Measurements from ENCODE around the gene AOX1.
"Not testable (repeated sequence)": the region's sequence is repeated elsewhere in the genome, so short reads cannot be mapped to it uniquely, and the experiment has no call there.

Gene AOX1

DNA sequence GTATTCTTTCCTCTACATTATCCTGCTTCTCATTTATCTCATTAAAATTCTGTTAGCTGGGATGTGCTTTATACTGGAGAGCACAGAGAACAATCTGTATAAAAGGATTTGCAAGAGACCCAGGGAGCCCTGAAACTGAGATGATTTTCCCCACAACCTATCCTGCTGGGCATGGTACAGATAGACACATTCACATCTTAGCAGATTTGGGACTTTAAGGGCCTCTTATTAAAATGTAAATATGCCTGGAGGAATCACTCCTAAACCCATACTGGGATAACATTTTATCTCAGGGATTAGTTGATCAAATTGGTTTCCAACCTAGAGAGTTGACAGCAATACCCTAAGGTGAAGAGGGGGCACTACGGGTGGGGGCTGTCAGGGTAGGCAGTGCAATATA lies 45.5 kb downstream of the AOX1 start:
- no peak for DNase-seq

DNA sequence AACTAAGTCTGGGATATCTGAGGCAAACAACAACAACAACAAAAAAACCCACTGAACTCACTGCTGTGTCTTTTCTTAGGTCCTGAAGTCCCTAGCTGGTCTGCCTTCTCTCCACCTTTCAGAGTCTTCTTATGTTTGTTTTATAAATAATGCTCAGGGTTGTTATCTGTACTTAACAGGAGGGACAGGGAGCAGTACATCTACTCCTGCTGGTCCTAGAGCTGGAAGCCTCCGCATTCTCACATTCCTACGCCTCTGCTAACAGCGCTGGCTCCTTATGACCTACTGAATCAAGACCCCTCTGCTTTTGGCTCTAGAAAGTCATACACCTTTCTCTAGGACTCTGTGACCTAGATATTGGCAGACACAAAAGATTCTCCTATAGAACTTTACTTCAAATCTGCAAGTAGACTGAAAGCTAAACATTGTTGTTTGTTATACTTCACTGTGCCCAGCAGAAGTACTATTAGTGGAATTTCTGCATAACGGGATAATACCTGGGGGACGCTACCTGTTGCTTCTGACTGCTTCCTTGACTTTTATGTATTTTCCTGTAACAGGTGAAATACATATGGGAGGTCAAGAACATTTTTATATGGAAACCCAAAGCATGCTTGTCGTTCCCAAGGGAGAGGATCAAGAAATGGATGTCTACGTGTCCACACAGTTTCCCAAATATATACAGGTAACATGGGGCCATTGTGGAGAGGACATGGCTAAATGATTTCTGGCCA lies 48.6 kb downstream of the AOX1 start:
- DNase-seq: no peak

DNA sequence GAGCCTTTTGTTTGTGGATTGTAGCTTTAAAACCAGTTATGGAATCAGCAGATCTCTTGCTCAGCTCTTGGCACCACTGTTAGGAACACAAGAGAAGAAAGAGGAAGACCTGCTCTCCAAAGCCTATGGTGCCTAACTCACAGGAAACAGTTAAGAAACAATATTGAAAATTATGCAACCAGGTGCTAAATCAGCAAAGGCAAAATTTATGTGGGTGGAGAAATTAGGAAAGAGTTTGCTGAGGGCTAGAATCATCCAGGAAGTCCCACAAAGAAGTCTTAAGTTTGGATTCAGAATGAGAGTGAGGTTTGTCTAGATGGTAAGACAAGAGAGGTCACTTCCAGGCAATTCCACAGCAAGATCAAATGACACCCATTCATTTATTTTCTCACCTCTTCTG lies 49.4 kb downstream of the AOX1 start:
- DNase-seq: no peak

DNA sequence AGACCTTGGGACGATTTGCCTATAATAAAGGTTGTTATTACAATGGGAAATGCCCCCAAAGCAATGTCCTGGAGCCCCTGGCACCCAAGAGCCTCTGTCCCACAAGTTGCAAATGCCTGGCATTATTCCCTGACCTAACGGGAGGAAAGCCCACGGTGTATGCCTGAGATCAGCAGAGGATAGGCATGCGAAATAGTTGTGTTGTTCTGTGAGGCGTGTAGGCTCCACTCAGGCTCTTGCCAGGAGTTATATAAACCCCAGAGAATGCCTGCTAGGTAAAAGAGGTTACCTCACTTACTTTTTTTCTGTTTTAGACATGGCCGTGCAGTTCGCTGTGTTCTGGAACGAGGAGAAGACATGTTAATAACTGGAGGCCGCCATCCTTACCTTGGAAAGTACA lies 52.1 kb downstream of the AOX1 start:
- DNase-seq: no peak

DNA sequence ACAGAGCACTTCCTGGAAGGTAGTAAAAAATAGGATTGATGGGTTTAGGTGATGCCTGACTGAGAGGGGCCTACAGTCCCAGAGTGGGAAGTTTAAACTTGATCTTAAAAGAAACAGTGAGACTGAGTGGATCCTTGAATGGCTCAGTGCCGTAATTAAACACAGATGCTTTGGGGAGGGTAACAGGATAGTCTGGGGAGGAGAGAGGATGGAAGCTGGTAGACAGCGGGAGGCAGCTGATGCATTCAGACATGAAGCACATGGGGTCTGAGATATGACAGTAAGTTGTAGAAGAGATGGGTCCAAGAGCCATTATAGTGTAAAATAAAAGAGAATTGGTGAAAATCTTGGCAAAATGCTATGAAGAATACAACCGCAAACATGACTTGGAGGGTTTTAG lies 54.4 kb downstream of the AOX1 start:
- DNase-seq: no peak

DNA sequence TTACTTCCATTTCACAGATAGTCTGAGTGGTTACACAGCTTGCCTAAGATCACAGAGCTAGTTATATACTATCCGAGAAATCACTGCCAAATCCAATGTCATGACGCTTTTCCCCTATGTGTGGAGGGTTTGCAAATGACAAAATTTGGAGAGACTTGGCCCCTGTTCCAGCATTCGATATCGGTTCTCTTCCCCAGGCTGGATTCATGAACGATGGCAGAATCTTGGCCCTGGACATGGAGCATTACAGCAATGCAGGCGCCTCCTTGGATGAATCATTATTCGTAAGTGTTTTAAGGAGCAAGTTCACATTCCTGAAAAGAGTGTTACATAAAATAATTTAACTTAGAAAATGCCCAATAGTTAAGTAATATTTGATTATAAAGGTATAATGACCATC lies 55.1 kb downstream of the AOX1 start:
- DNase-seq: no peak

DNA sequence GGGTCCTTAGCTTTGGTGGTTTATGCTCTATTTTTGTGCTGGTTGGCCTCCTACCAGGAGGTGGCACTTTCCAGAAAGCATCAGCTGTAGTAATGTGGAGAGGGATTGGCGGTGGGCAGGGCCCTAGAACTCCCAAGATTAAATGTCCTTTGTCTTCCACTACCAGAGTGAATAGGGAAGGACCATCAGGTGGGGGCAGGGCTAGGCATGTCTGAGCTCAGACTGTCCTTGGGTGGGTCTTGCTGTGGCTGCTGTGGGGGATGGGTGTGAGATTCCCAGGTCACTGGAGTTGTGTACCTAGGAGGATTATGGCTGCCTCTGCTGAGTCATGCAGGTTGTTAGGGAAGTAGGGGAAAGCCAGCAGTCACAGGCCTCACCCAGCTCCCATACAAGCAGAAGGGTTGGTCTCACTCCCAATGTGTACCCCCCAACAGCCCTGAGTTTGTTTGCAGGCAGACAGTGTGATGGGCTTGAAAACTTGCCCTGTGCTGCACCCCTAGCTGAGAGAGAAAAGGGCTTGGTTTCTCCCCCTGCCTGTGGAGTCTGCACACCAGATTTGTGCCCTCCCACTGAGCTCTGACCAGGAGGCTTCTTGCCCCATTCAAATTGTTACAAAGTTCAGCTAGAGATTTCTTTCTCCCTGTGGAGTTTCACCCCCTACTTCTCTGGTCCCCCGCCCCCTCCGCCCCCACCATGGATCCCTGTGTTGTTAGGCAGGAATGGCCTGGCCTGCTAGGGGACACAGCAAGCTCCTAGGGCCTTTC lies 62.9 kb downstream of the AOX1 start:
- not testable (repeated sequence) for DNase-seq

DNA sequence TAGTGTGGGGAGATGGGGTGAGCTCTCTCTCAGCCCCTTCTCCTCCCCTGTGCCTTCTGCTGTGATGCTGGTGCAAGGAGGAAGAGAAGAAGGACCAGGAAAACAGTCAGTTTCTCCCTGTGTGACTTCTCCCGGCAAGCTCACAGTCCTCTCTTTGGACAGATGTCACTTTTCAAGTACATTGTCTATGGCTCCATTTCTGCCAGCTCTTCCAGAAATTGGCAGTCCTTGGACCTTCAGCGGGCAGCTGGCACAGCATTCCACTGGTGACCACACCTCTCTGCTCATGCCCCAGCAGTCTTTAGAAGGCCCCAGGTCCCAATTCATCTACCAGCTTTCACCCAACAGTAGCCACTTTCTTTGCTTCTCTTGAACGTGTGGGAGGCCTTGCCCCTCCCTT lies 63.9 kb downstream of the AOX1 start:
- no peak for DNase-seq

DNA sequence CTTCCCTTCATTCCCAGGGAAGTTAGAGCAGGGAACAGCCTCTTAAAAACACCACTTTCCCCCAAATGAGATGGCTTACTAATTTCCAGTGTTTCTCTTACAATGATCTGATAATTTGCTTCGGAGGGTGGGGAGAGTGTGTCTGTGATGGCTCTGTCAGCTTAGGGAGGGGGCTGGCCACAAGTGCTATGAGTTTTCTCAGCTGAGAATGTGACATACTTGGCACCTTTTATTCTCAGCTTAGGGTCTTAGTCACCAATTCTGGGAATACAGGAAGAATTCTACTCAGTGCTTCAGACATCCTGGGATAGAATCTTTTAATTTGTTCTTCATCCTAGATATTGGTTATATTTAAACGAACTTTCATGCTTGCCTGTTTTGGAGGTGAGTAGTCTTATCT lies 64.4 kb downstream of the AOX1 start:
- no peak for DNase-seq

DNA sequence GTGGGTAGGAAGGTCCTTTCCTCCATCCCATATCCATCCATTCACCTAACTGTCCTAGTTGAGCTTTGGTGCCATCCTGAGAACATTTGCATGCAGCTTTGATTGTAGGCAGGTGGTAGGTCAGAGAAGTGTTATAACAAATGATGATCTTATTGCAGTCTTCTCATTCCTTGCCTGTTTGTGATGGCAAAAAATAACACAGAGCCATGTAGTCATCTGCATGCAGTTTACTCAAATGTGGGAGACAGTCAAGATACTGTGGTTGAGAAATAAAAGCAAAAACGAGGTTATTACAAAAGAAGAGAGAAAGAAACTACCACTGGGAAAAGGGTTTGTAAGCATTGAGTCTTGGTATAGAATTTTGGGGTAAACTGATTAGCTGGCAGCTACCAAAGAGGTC lies 66.3 kb downstream of the AOX1 start:
- no peak for DNase-seq

DNA sequence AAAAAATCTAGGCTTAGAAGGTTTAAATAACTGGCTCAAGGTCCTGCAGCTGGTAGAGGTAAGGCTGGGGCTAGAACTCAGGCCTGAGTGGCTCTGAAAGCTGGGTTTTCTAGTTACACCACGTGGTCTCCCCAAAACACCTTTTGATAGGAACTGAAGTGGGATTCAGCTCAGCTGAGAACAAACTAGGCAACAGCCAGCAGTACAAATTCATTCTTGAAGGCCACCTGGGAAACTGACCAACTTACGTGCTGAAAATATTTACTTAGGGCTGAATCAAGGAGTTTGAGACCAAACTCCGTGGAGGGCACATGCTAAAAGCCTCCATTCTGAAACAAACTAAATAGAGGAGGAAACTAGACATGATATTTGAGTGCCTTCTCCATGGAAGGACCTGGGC lies 67.2 kb downstream of the AOX1 start:
- no peak for DNase-seq

DNA sequence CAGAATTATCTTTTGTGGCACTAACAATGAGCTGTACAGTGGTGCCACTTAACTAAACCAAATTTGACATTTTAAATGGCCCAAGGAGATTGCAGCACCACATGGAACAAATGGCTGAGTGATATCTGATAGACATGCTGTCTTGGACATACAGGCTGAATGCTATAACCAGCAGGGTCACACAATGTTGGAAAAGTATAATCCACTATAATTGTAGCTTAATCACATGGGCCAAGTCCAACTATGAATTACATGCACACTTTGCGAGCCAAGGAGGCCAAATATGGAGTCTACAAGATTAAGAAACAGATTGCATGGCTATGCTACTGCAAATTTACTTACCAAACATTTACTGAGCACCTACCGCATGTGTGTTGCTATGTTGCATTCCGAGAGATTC lies 69.0 kb downstream of the AOX1 start:
- no peak for DNase-seq

DNA sequence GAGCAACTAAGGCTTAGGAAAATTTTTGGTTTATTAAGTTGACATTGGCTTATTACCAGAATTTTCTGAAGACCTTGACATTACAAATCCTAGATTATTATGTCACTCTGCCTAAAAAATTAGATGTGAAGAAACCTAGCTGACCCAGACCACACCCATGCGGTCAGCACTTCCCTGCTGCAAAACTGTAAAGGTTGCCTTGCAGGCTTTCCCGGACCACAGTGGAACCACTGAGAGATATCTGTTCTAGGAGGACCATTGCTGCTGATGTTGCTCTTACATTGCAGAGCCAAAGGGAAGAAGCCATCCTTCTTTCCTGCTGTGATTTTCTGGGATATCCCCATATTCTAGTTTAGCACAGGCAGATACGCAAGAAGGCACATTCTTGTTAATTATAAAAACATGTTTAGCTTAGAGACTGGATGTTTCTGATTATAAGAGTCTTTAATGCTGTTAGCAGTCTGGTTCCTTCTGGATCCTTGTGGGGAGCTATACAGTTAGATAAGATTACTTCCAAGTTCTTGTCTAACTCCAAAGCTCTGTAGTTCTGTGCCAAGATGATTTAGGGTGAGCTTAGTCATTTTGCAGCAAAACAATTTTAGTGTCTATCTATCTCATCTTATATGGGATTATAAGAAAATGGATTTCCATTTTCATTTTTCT lies 70.2 kb downstream of the AOX1 start:
- no peak for DNase-seq

DNA sequence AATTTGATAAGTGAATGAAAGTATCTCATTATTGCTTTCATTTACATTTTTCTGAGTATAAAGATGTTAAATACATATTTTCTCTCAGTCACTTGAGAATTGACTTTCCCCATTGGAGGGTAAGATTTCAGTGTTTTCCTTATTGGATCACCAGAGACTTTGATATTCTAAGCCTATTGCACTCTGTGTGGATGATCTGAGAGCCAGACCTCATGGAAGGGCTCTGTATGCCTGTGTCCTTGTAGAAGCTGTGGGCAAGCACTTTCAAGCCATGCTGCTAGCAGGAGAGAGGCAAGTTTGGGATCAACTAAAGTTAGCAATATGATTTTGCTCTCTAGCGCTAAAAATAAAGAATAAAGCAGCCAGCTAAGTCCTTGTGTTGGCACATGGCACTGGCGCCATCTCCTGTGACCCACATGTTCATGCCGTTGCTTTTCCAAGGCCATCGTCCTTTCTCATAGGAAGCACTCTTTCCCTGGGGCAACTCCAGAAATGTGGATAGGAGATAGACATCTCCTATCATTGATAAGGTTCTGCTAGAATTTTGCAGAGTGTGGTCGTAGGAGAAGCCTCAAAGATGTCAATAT lies 72.6 kb downstream of the AOX1 start:
- DNase-seq: no peak

DNA sequence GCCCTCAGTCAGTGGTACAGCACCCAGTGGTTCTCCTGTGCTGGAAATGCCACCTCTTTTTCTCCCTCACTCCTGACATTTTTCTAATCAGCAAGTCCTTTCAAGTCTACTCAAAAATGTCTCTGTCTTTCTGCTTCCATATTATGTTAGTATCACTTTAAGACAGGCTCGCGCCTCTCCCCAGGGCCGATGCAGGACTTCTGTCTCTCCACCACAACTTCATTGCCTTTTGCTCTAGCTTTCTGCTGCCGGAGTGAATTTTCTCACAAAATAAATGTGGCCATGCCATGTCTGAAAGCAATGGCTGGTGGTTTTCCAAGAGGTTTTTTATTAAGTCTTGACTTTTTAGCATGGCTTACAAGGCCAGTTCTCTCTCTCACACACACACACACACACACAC lies 73.6 kb downstream of the AOX1 start:
- DNase-seq: no peak

DNA sequence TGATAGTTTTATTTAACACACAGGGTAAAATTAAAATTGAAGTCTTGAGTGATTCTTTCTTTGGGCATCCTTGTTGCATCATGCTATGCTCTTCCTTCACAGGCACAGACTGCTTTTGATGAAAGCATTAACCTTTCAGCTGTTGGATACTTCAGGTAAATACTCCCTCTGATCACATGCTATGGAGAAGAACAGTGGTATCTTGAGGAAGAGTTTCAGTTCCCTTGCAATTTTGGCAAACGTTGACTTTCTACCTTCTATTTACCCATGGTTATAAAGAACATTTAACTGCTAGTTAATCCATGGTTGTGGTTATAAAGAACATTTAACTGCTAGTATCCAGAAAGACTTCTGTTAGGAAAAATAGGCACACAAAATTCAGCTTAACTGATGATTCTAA lies 75.7 kb downstream of the AOX1 start:
- no peak for DNase-seq

DNA sequence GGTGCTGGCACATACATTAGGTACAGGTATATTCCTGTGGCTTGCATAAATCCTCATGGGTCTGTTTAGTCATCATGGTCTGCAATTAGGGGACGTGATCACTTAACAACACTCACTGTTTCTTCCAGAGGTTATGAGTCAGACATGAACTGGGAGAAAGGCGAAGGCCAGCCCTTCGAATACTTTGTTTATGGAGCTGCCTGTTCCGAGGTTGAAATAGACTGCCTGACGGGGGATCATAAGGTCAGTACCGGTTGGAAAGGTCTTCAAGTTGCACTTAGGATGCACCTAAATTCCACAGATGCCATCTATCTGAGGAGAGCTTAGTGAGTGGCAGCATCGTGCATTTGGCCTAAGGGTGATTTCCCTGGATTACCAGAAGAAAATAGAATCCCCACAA lies 76.9 kb downstream of the AOX1 start:
- DNase-seq: no peak

DNA sequence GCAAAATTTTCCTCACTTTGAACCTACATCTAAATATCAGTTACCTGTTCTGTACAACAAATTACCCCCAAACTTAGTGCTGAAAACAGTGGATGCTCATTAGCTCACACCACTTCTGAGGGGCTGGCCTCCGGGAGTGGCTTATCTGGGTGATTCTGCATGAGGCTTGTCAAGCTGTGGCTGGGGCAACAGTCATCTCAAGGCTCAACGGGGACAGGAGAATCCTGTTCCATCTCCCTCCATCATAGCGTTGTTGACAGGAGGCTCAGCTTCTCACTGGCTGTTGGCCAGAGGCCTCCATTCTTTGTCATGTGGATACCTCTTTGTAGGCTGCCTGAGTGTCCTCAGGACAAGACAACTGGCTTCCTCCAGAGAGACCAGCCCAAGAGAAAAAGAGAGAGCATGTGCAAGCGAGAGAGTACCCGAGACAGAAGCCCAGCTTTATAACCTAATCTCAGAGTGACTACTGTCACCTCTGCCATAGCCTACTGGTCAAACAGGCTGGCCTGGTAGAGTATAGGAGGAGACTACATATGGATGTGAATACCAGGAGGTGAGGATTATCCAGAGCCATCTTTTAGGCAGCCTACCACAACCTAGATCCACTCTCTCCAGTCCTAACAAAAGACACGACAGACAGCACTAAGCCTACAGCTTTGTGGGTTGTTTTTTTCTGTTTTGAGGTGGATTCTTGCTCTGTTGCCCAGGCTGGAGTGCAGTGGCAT lies 79.1 kb downstream of the AOX1 start:
- no peak for DNase-seq

DNA sequence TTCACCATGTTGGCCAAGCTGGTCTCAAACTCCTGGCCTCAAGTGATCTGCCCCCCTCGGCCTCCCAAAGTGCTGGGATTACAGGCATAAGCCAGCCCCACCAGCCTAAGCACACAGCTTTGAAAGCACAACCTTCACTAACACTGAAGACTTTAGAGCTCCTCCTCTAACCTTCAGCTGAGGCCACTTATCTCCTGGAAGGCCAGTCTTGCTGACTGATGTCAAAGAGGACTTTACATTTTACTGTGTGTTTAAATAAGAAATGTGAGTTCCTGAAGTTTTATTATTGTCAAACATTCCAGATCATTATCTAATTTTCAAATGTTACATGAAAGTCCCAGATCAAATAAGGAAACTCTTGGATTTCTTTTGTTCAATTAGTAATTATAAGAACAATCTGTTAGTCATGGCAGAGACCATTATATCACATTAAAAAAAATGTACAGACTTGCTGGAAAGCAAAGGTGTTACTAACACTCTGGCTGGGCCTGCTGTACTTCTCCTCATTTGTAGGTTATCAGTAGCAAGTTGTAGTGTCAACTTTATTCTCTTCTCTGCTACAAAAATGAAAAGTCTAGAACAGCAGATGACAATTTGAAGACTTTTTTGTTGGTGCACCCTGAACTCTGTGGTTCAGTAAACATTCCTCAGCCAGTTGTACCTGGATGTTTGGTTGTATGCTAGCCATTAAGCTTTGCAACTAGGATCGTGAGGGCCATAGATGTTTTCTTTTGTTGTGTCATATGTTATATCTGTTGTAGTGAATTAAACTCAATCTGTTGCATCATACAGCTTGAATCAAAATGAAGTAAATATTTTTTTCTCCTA lies 80.0 kb downstream of the AOX1 start:
- DNase-seq: no peak

DNA sequence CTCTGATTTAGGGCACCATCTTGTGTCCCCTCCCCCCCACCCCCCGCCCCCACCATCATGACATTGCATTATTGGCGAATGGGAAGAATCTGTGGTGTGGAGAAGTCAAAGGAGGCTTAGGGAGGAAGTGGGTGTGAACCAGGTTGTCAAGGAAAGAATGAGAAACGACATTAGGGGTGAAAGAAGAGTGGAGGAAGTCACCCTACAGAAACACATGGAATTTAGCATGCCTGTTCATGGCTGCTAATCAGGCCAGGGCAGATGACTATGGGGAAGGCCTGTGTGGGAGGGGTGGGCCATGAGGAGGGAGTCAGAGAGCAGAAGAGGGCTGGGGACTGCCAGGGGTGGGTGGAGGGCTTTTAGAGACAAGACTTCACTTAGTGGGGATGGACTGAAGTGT lies 81.6 kb downstream of the AOX1 start:
- no peak for DNase-seq

DNA sequence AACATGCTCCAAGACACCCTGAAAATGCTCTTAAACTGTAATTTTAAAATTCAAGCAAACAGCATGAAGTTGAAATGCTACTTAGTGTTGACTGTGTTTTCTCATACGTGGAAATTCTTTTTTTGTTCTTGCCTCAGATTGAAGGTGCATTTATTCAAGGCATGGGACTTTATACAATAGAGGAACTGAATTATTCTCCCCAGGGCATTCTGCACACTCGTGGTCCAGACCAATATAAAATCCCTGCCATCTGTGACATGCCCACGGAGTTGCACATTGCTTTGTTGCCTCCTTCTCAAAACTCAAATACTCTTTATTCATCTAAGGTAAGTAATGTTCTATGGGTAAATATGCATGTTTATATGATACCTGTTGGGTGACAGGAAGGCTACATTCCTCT lies 82.7 kb downstream of the AOX1 start:
- no peak for DNase-seq

DNA sequence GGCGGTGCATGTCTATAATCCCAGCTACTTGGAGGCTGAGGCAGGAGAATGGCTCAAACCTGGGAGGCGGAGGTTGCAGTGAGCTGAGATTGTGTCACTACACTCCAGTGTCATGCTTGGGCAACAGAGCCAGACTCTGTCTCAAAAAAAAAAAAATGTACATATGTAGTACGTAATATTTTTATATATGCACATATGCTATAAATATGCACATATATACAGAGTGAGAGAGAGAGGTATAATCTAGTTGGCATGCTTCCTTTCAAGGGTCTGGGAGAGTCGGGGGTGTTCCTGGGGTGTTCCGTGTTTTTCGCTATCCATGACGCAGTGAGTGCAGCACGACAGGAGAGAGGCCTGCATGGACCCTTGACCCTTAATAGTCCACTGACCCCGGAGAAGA lies 83.5 kb downstream of the AOX1 start:
- no peak for DNase-seq
